Calu3 (cell line): ENCODE data around the gene EPHB2. TPM values are rescaled to one million over a fixed set of nuclear protein-coding genes. Genes with fewer than 3 reads are reported as not detected.

ENCODE experiments used
- BruUV-seq: library from RNA; stranded (reverse); fragments of 400-500 nt; replicated peaks from 2 replicates; lab custom pipeline; 2021; lab: Mats Ljungman, UMichigan
- CTCF ChIA-PET: fragments of 300-600 bp; sonication (Branson Sonifier 250); formaldehyde crosslinking; loops from one replicate; lab custom pipeline; 2022; ENCODE audit warnings: antibody characterized with exemption; lab: Charles Lee
- DNase-seq: peaks from one replicate; pipeline ENCODE4 v3.0.0; 2022
- H3K27ac Mint-ChIP-seq: one replicate; pipeline ENCODE4 v1.8.0; 2022; ENCODE audit warnings: mixed read lengths; ENCODE audit not compliant: unreplicated experiment
- H3K27me3 Mint-ChIP-seq: one replicate; pipeline ENCODE4 v1.8.0; 2022; ENCODE audit warnings: mixed read lengths; ENCODE audit not compliant: unreplicated experiment
- H3K36me3 Mint-ChIP-seq: one replicate; pipeline ENCODE4 v1.8.0; 2022; ENCODE audit warnings: mild to moderate bottlenecking, moderate library complexity, mixed read lengths; ENCODE audit not compliant: insufficient read depth, unreplicated experiment
- H3K4me1 Mint-ChIP-seq: one replicate; pipeline ENCODE4 v1.8.0; 2022; ENCODE audit warnings: mild to moderate bottlenecking, low read depth, mixed read lengths; ENCODE audit not compliant: unreplicated experiment
- H3K4me3 Mint-ChIP-seq: one replicate; pipeline ENCODE4 v1.8.0; 2022; ENCODE audit warnings: mild to moderate bottlenecking, low read depth, moderate library complexity, mixed read lengths; ENCODE audit not compliant: unreplicated experiment
- H3K9me3 Mint-ChIP-seq: one replicate; pipeline ENCODE4 v1.8.0; 2022; ENCODE audit warnings: low read depth, mixed read lengths; ENCODE audit not compliant: unreplicated experiment
- intact Hi-C: fragments of 100-400 bp; cut with micrococcal nuclease; formaldehyde crosslinking; loops from one replicate; pipeline ENCODE4 v1.10.0; 2022; ENCODE audit not compliant: unreplicated experiment
- total RNA-seq: library from RNA; stranded (reverse); gene quantifications from 2 replicates; pipeline ENCODE4 v1.2.3, GENCODE V29; 2022
- TF ChIP-seq, protein P1 (sequence below): fragments of 200-600 bp; IDR thresholded peaks from one replicate; pipeline ENCODE4 v1.8.0; 2022; ENCODE audit warnings: antibody characterized with exemption; ENCODE audit not compliant: unreplicated experiment

The EPHB2 gene
- total RNA-seq, 1 experiment from 2014 or later: 19.3 TPM

GRCh38 chr1:22853651-22854185 is 143.1 kb downstream of the EPHB2 start:
- intact Hi-C loops: no loop called here

GRCh38 chr1:22854688-22855565 is 144.3 kb downstream of the EPHB2 start:
- Mint-ChIP-seq H3K27ac (no peak overlapping the region), H3K9me3 (no peaks in the 10 kb centered on the region), H3K4me3 (no peak overlapping the region), H3K27me3 (no peaks in the 10 kb centered on the region), H3K36me3 (no peaks in the 10 kb centered on the region), H3K4me1 (peaks cover 9% of the 10 kb centered on the region)
- TF ChIP-seq, protein P1, sequence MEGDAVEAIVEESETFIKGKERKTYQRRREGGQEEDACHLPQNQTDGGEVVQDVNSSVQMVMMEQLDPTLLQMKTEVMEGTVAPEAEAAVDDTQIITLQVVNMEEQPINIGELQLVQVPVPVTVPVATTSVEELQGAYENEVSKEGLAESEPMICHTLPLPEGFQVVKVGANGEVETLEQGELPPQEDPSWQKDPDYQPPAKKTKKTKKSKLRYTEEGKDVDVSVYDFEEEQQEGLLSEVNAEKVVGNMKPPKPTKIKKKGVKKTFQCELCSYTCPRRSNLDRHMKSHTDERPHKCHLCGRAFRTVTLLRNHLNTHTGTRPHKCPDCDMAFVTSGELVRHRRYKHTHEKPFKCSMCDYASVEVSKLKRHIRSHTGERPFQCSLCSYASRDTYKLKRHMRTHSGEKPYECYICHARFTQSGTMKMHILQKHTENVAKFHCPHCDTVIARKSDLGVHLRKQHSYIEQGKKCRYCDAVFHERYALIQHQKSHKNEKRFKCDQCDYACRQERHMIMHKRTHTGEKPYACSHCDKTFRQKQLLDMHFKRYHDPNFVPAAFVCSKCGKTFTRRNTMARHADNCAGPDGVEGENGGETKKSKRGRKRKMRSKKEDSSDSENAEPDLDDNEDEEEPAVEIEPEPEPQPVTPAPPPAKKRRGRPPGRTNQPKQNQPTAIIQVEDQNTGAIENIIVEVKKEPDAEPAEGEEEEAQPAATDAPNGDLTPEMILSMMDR: no peak
- no TSS peak for BruUV-seq
- intact Hi-C loops: no loop called here
- CTCF ChIA-PET: no interaction called here
- DNase-seq: no peak

More at GRCh38 chr1:22853651-22854185, 143.1 kb downstream of the EPHB2 start:
- Mint-ChIP-seq H3K4me1 (peaks cover 9% of the 10 kb centered on the region), H3K36me3 (no peaks in the 10 kb centered on the region), H3K4me3 (no peak overlapping the region), H3K9me3 (no peaks in the 10 kb centered on the region), H3K27ac (no peak overlapping the region), H3K27me3 (no peaks in the 10 kb centered on the region)
- TF ChIP-seq, protein P1: no peak
- CTCF ChIA-PET: no interaction called here
- no peak for DNase-seq
- no TSS peak for BruUV-seq

GRCh38 chr1:22855668-22856606 is 145.3 kb downstream of the EPHB2 start:
- Mint-ChIP-seq H3K27ac (no peak overlapping the region), H3K4me3 (no peak overlapping the region), H3K9me3 (no peaks in the 10 kb centered on the region), H3K4me1 (peaks cover under 1% of the 10 kb centered on the region), H3K27me3 (no peaks in the 10 kb centered on the region), H3K36me3 (no peaks in the 10 kb centered on the region)
- TF ChIP-seq, protein P1: no peak
- intact Hi-C loops: no loop called here
- BruUV-seq: no TSS peak
- CTCF ChIA-PET: no interaction called here
- DNase-seq: no peak

DNA sequence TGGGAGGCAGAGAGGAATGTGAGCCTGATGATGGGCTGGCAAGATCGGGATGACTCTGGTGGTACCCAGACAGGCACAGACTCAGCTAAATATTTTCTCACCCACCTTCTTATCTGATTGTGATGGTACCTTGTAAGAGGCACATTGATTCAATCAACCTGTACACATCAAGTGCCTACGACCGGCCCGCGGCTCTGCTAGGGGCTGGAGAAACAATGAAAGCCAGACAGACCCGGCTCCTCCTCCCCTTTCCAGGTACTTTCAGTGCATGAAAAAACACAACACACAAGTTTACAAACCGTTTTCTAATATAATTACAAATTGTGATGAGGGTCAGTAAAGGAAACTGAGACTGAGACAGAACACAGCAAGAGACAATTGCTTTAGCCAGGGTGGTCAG is 147.0 kb downstream of the EPHB2 start:
- Mint-ChIP-seq H3K27ac (no peak overlapping the region), H3K4me1 (no peaks in the 10 kb centered on the region), H3K9me3 (no peaks in the 10 kb centered on the region), H3K36me3 (no peaks in the 10 kb centered on the region), H3K4me3 (no peak overlapping the region), H3K27me3 (no peaks in the 10 kb centered on the region)
- intact Hi-C loops: no loop called here
- no peak for DNase-seq
- CTCF ChIA-PET: interaction anchor here (1.0 kb wide), 1 partner anchor 153 kb away, joined by 4 read pairs; no protein-coding TSS in a partner anchor
- TF ChIP-seq, protein P1: no peak
- BruUV-seq: no TSS peak
